ENCODE data around the gene FAN1. TPM values are rescaled to one million over a fixed set of nuclear protein-coding genes. Genes with fewer than 3 reads are reported as not detected.

The FAN1 gene
- total and polyA plus RNA-seq, 9 of the 15 experiments (the other 6 are each of a cell fraction or from before 2014, with no cell fraction given), result 1.5 to 16.8 (median 12.0) TPM

DNA sequence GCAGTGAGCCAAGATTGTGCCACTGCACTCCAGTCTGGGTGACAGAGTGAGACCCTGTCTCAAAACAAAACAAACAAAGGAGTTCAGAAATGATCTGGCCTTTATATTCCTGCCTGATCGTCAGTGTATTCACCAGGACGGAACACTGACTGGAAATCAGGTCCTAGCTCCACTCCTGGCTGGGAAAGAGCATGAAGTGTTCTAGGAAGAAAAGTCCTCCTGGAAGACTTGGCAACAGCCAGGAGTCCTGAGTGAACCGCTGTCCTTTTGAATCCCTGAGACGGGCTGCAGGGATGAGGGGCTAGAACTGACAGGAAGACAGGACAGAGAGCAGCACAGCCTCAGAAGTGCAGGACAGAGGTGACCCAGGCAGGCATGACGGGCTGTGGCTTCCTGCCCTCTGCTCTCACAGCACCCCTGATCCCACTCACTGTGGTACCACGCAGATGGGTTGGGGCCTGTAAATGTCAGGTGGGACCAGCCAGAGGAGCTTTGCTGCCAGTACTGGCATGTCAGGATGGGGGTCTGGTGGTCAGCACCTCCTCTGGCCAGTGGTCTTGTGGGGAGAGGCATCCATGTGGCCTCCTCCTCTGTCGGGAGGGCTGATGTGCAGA lies 23.5 kb downstream of the FAN1 start (continued):
- TF ChIP-seq KAT2B (IDR thresholded peaks at IDR 0.05; ENCODE audit: low read depth, low read length), result no peak
- TF ChIP-seq HDAC8 (tag; IDR thresholded peaks at IDR 0.05), result no peak
- TF ChIP-seq PRPF4 (IDR thresholded peaks at IDR 0.05; ENCODE audit: insufficient read depth, low read depth, low read length, poor library complexity, severe bottlenecking), result no peak

DNA sequence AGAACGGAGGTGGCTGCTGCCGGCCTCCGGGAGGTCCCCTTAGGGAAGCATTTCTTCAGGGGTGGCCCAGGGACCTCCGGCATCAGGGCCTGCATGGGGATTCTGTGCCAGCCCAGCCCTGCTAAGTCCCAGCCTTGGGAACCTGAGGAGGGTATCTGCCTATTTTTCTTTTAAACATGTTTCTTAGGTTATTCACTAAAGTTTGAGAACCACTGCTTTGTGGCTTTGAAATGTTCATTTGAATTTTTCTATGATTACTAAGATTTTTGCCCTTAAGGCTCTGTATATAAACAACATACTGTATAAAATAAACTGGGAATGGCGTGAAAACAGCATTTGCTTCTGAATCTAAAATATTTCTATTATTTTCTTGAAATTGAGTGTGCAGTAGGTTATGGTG lies 24.4 kb downstream of the FAN1 start:
- H3K9ac ChIP-seq (ENCODE audit: insufficient read depth in 1 of 2, low read depth in 2 of 2, low read length in 2 of 2), result no peak overlapping the region
- H3K4me3 ChIP-seq, result no peak overlapping the region
- 59% methylated on average over 3 of the region's 5 CpGs for WGBS (ENCODE audit: insufficient coverage, low coverage, missing lambda C conversion rate)
- no peaks in the 10 kb centered on the region for H3K9me3 ChIP-seq (replicated peaks; ENCODE audit: control insufficient read depth, insufficient read depth, low read depth, low read length)
- BruUV-seq (replicated peaks), result no TSS peak
- FAIRE-seq (no peak), DNase-seq (ENCODE audit: extremely low read depth in 1 of 4, low spot score in 3 of 4) (no peak), ATAC-seq (no peak)
- H3K9me1 ChIP-seq (ENCODE audit: control insufficient read depth, insufficient read depth, low read length), result no peaks in the 10 kb centered on the region
- no peak for TF ChIP-seq MYC (IDR thresholded peaks at IDR 0.05; ENCODE audit: low read depth, low read length)
- TF ChIP-seq MYC (CRISPR knock-in tag; IDR thresholded peaks at IDR 0.05; ENCODE audit: borderline replicate concordance, low read depth), result no peak
- TF ChIP-seq SOX6 (IDR thresholded peaks at IDR 0.05), result no peak
- no peak for TF ChIP-seq ZNF764 (CRISPR knock-in tag; IDR thresholded peaks at IDR 0.05; ENCODE audit: low read depth)
- TF ChIP-seq, protein P1, sequence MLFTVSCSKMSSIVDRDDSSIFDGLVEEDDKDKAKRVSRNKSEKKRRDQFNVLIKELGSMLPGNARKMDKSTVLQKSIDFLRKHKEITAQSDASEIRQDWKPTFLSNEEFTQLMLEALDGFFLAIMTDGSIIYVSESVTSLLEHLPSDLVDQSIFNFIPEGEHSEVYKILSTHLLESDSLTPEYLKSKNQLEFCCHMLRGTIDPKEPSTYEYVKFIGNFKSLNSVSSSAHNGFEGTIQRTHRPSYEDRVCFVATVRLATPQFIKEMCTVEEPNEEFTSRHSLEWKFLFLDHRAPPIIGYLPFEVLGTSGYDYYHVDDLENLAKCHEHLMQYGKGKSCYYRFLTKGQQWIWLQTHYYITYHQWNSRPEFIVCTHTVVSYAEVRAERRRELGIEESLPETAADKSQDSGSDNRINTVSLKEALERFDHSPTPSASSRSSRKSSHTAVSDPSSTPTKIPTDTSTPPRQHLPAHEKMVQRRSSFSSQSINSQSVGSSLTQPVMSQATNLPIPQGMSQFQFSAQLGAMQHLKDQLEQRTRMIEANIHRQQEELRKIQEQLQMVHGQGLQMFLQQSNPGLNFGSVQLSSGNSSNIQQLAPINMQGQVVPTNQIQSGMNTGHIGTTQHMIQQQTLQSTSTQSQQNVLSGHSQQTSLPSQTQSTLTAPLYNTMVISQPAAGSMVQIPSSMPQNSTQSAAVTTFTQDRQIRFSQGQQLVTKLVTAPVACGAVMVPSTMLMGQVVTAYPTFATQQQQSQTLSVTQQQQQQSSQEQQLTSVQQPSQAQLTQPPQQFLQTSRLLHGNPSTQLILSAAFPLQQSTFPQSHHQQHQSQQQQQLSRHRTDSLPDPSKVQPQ (CRISPR knock-in tag; IDR thresholded peaks at IDR 0.05; ENCODE audit: borderline replicate concordance), result no peak
- TF ChIP-seq RBM14 (IDR thresholded peaks at IDR 0.05; ENCODE audit: borderline replicate concordance, insufficient read depth, low read depth, low read length), result no peak
- no peak for TF ChIP-seq KDM5B (IDR thresholded peaks at IDR 0.05; ENCODE audit: insufficient replicate concordance, low read depth, low read length)
- no peak for TF ChIP-seq MECOM (CRISPR knock-in tag; IDR thresholded peaks at IDR 0.05)
- TF ChIP-seq RUNX1 (IDR thresholded peaks at IDR 0.05; ENCODE audit: low read depth), result no peak
- TF ChIP-seq, protein P2, sequence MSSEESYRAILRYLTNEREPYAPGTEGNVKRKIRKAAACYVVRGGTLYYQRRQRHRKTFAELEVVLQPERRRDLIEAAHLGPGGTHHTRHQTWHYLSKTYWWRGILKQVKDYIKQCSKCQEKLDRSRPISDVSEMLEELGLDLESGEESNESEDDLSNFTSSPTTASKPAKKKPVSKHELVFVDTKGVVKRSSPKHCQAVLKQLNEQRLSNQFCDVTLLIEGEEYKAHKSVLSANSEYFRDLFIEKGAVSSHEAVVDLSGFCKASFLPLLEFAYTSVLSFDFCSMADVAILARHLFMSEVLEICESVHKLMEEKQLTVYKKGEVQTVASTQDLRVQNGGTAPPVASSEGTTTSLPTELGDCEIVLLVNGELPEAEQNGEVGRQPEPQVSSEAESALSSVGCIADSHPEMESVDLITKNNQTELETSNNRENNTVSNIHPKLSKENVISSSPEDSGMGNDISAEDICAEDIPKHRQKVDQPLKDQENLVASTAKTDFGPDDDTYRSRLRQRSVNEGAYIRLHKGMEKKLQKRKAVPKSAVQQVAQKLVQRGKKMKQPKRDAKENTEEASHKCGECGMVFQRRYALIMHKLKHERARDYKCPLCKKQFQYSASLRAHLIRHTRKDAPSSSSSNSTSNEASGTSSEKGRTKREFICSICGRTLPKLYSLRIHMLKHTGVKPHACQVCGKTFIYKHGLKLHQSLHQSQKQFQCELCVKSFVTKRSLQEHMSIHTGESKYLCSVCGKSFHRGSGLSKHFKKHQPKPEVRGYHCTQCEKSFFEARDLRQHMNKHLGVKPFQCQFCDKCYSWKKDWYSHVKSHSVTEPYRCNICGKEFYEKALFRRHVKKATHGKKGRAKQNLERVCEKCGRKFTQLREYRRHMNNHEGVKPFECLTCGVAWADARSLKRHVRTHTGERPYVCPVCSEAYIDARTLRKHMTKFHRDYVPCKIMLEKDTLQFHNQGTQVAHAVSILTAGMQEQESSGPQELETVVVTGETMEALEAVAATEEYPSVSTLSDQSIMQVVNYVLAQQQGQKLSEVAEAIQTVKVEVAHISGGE (CRISPR knock-in tag; IDR thresholded peaks at IDR 0.05), result no peak
- TF ChIP-seq ARID1B (IDR thresholded peaks at IDR 0.05), result no peak
- TF ChIP-seq POLR2G (IDR thresholded peaks at IDR 0.05; ENCODE audit: low read depth, low read length), result no peak
- H3K27ac ChIP-seq (ENCODE audit: extremely low read depth, low read depth, low read length), result no peak overlapping the region
- no peaks in the 10 kb centered on the region; a peak in 1 of 5 replicates for H3K27me3 ChIP-seq (ENCODE audit: control insufficient read depth in 2 of 2, insufficient read depth in 2 of 2, low read length in 2 of 2)
- no peaks in the 10 kb centered on the region for H3K4me1 ChIP-seq (replicated peaks in 1 of 2; ENCODE audit: control insufficient read depth in 2 of 2, insufficient read depth in 2 of 2, low read length in 2 of 2)
- H3K36me3 ChIP-seq (ENCODE audit: control insufficient read depth, insufficient read depth, low read length), result peaks cover 69% of the 10 kb centered on the region
- H2AFZ ChIP-seq (ENCODE audit: low read depth, low read length), result no peak overlapping the region
- no peak overlapping the region for H3K4me2 ChIP-seq (ENCODE audit: insufficient read depth, low read length)
- ChIA-PET CTCF (ENCODE audit: low intra/inter-chr PET ratio) (no interaction called here), POLR2A (no interaction called here)
- intact Hi-C loops (cut with micrococcal nuclease), result no loop called here
- no peaks in the 10 kb centered on the region for H3K79me2 ChIP-seq (ENCODE audit: control insufficient read depth, insufficient read depth, low read length)
- in situ Hi-C loops (cut with MboI), result no loop called here
- H4K20me1 ChIP-seq (replicated peaks; ENCODE audit: control insufficient read depth, insufficient read depth, low read length), result 0 out of 2 replicates have a peak, but pooled peaks cover 6% of the 10 kb centered on the region
